Tongue (tissue), 2 donors: ENCODE data around the gene PAK2. TPM values are rescaled to one million over a fixed set of nuclear protein-coding genes. Genes with fewer than 3 reads are reported as not detected.
"Not testable (repeated sequence)": the region's sequence is repeated elsewhere in the genome, so short reads cannot be mapped to it uniquely, and the experiment has no call there.

ENCODE experiments used
- DNase-seq: peaks from one replicate; pipeline ENCODE4 v3.0.0-alpha.2; 2015
- total RNA-seq: library from RNA; depleted of rRNA; stranded (reverse); fragments of >200 nt; gene quantifications from one replicate; pipeline ENCODE4 v1.2.3, GENCODE V29; 2014

Gene PAK2
- total RNA-seq, 1 donor from 2014 or later: 50.9 TPM

GRCh38 chr3:196736670-196737374 lies 2.8 kb upstream of the PAK2 start:
- no peak for DNase-seq

- DNase-seq: no peak
Observed at GRCh38 chr3:196737655-196738054, 2.0 kb upstream of the PAK2 start.

DNA sequence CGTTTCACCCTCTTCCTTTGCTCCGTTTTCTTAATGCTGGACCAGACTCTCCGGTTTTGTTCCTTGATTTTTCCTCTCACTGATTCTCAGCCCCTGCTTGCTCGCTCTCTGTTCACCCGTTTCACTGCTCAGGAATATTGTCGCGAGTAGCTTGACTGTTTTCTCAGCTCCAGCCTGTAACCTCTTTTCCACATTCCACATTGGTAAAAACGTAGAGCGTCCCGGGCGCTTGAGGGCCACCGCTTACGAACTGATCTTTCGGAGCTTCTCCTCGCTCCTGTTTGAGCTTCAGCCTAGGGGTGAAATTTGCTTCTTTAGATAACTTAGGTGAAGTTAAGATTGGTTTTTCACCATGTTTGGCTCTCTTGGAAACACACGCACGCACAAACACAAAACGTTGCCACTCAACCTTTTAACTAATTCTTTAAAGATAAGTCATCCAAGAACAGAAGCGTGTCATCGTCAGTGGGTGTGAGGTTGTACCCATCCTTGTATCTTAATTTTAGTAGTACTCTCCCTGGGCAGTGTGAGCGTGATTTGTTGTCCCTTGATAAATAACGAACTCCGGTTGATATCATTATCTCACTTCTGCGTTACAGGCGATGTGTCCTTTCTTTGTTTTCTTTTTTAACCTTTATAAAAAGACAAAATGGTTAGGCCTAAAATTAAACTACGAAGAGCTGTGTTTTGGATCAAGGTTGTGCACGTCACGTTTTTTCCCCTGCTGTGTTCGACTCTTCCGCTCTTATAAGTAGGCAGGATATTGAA lies 1.0 kb downstream of the PAK2 start:
- DNase-seq: peak; percentile 72

- no peak for DNase-seq
Observed at GRCh38 chr3:196741249-196741889, 1.7 kb downstream of the PAK2 start.

- DNase-seq: not testable (repeated sequence)
Observed at GRCh38 chr3:196743569-196743968, 3.9 kb downstream of the PAK2 start.

GRCh38 chr3:196749125-196749524 lies 9.5 kb downstream of the PAK2 start:
- DNase-seq: no peak

DNA sequence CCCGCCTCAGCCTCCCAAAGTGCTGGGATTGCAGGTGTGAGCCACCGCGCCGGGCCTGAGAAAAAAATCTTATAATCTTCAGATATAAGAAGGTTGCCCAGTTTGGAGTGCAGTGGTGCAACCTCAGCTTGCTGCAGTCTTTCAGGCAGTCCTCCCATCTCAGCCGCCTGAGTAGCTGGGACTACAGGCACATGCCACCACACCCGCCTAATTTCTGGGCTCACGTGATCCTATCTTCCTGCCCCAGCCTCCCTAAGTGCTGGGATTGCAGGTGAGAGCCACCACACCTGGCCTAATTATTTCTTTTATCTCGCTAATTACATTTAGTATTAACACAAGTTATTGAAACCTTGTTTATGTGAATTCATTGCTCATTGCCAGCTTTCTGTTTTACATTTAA lies 13.5 kb downstream of the PAK2 start:
- no peak for DNase-seq

- no peak for DNase-seq
Observed at GRCh38 chr3:196754091-196754981, 14.7 kb downstream of the PAK2 start.

DNA sequence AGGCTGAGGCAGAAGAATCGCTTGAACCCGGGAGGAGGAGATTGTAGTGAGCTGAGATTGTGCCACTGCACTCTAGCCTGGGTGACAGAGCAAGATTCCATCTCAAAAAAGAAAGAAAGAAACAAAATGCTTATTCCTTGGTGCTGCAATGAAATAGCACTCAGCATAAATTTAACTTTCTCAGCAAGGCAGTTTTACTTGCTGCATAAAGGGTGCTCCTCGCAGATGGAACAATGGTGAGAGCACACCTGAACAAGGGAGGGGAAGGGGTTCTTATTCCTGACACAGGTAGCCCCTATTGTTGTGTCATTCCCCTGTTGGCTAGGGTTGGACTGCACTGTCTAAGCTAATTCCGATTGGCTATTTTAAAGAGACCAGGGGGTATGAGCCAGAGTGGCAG lies 17.1 kb downstream of the PAK2 start:
- DNase-seq: no peak

- DNase-seq: no peak
Observed at GRCh38 chr3:196757876-196758739, 18.5 kb downstream of the PAK2 start.

DNA sequence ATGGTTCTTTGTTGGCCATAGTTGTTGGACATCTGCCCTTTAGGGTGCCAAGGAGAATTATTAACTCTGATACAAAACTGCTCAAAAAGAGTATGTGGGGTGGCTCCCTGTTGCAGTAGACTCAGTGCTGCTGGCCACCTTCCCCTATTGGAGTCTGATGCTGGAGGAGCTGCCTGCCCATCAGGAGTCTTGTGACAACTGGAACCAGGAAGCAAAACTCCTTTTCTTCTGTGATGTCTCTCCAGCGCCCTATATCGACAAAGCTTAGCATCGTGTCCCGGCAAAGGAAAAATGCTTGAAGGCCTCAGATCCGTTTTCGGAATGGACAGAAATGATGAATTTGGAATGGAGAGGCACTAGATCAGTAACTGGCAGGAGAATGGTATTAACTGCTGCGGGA lies 23.5 kb downstream of the PAK2 start:
- no peak for DNase-seq

GRCh38 chr3:196765454-196765853 lies 25.8 kb downstream of the PAK2 start:
- no peak for DNase-seq

DNA sequence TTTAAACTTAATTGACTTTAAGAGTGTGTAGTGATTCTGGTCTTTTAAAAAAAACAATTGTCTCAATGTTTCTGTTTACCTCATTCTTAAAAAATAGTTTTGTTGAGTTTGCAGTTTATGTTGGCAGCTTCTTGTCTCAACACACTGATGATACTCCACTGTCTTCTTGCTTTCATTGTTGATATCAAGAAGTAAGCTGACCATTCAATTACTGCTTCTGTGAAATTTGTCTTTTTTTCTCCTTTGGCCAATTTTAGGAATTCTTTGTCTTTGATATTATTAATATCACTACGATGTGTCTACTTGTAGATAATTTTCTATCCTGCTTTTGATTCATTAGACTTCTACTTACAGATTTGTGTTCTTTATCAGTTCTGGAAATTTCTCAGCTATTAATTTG lies 31.4 kb downstream of the PAK2 start:
- DNase-seq: no peak

GRCh38 chr3:196772102-196772501 lies 32.4 kb downstream of the PAK2 start:
- DNase-seq: no peak

DNA sequence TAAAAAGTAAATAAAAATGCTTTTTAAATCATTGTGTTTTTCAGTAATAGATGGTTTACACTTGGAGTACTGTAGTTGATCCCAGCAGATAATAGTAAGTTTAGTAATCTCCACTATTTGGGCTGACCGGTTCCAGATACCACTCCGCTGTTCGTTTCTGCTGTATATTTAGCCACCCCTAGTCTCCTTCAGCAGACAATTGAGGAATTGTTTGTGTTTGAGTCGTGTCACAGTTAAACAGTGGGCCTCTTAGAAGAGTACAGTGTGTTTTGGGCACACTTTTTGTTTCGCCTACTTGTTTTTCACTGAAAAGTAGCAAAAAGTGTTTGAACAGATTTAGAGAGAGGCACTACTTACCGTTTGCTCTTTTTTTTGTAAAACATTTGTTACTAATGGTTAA lies 33.2 kb downstream of the PAK2 start:
- no peak for DNase-seq

GRCh38 chr3:196774191-196774820 lies 34.6 kb downstream of the PAK2 start:
- no peak for DNase-seq

- DNase-seq: no peak
Observed at GRCh38 chr3:196774848-196775422, 35.3 kb downstream of the PAK2 start.

- DNase-seq: no peak
Observed at GRCh38 chr3:196775938-196776337, 36.3 kb downstream of the PAK2 start.

DNA sequence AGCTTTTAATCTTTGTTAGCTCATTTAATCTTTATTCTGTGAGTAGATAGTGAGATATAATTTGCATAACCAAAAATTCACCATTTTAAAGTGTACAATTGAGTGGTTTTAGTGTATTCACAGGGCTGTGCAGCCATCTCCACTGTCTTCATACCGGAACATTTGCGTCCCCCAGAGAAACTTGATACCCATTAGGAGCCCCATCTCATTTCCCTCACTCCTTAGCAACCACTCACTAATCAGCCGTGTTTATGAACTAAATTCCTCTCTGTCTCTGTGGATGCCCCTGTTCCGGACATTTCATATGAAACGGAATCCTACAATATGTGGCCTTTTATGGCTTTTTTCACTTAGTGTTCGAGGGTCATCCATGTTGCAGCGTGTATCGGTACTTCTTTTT lies 38.2 kb downstream of the PAK2 start:
- no peak for DNase-seq

DNA sequence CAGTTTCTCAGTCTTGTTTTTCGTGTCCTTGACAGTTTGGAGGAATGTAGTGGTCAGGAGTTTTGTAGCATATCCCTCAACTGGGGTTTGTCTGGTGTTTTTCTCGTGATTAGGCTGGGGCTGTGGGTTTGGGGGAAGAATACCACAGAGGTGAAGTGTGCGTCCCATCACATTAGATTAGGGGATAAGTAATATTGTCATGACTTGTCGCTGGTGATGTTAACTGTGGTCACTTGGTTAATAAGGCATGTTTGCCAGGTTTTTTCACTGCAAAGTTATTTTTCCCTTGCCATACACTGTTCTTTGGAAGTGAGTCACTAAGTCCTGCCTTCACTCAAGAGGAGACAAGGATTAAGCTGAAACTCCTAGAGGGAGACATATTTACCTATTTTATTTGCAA lies 39.1 kb downstream of the PAK2 start:
- no peak for DNase-seq

DNA sequence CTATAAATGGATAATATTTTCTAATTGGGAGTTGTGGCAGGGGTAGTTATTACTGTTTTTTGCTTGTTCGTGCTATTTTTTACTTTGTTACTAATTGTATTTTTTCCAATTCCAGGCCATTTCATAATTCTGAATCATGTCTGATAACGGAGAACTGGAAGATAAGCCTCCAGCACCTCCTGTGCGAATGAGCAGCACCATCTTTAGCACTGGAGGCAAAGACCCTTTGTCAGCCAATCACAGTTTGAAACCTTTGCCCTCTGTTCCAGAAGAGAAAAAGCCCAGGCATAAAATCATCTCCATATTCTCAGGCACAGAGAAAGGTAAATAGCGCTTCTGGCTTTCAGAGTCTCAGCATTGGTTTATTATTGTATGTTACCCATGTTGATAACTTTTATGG lies 42.9 kb downstream of the PAK2 start:
- no peak for DNase-seq
